WTC11 (cell line): ENCODE results near the gene MAN1B1. TPM values are rescaled to one million over a fixed set of nuclear protein-coding genes. Genes with fewer than 3 reads are reported as not detected.
A peak's percentile ranks its signal among the peaks of the same experiment; 100 is the strongest.

Experiments used
- ATAC-seq: fragments of 200-7000 bp; cut with Tn5 transposase; 2 replicates; pipeline ENCODE4 v1.10.0; 2021; ENCODE audit warnings: mild to moderate bottlenecking, moderate library complexity
- CTCF ChIA-PET: fragments of 300-600 bp; sonication (Branson Sonifier 250); formaldehyde crosslinking; loops from one replicate; lab custom pipeline; 2021; ENCODE audit warnings: antibody characterized with exemption; lab: Charles Lee
- POLR2A ChIA-PET: fragments of 350-600 bp; sonication (Branson Sonifier 250); formaldehyde crosslinking; loops from one replicate; lab custom pipeline; 2021; ENCODE audit warnings: antibody characterized with exemption; lab: Charles Lee
- DNase-seq: peaks from one replicate; pipeline ENCODE4 v3.0.0; 2021; ENCODE audit warnings: low spot score
- H3K27ac Mint-ChIP-seq: 2 replicates; pipeline ENCODE4 v1.8.0; 2021; ENCODE audit warnings: mixed read lengths
- H3K27me3 Mint-ChIP-seq: 2 replicates; pipeline ENCODE4 v1.8.0; 2021; ENCODE audit warnings: low read depth, mild to moderate bottlenecking, moderate library complexity, mixed read lengths
- H3K36me3 Mint-ChIP-seq: 2 replicates; pipeline ENCODE4 v1.8.0; 2021; ENCODE audit warnings: mixed read lengths
- H3K4me1 Mint-ChIP-seq: 2 replicates; pipeline ENCODE4 v1.8.0; 2022; ENCODE audit warnings: mixed read lengths
- H3K4me3 Mint-ChIP-seq: 2 replicates; pipeline ENCODE4 v1.8.0; 2021; ENCODE audit warnings: mild to moderate bottlenecking, moderate library complexity, mixed read lengths
- H3K9me3 Mint-ChIP-seq: 2 replicates; pipeline ENCODE4 v1.8.0; 2021; ENCODE audit warnings: mixed read lengths
- ETV6 ChIP-seq: sonication (generic); formaldehyde crosslinking; IDR thresholded peaks from 2 replicates; pipeline ENCODE4 v1.8.1; 2022; ENCODE audit warnings: mild to moderate bottlenecking, missing genetic modification reagents
- MYBL2 ChIP-seq: sonication (generic); formaldehyde crosslinking; IDR thresholded peaks from 2 replicates; pipeline ENCODE4 v1.8.1; 2023; ENCODE audit warnings: mild to moderate bottlenecking, moderate library complexity, missing genetic modification reagents
- NFE2L1 ChIP-seq: sonication (generic); formaldehyde crosslinking; IDR thresholded peaks from 2 replicates; pipeline ENCODE4 v1.8.1; 2023; ENCODE audit warnings: missing genetic modification reagents
- NR2C2 ChIP-seq: sonication (generic); formaldehyde crosslinking; IDR thresholded peaks from 2 replicates; pipeline ENCODE4 v1.8.0; 2022; ENCODE audit warnings: mild to moderate bottlenecking, missing genetic modification reagents
- OVOL2 ChIP-seq: fragments of 250-450 bp; sonication (Bioruptor Pico); IDR thresholded peaks from 2 replicates; pipeline ENCODE4 v1.9.0; 2021; ENCODE audit warnings: mild to moderate bottlenecking, borderline replicate concordance
- SMAD4 ChIP-seq: sonication (generic); formaldehyde crosslinking; IDR thresholded peaks from 2 replicates; pipeline ENCODE4 v1.8.0; 2022; ENCODE audit warnings: mild to moderate bottlenecking, missing genetic modification reagents
- SP1 ChIP-seq: sonication (generic); formaldehyde crosslinking; conservative IDR thresholded peaks from 2 replicates; pipeline ENCODE4 v1.8.1; 2022; ENCODE audit warnings: missing genetic modification reagents
- TCF7 ChIP-seq: sonication (generic); formaldehyde crosslinking; IDR thresholded peaks from 2 replicates; pipeline ENCODE4 v1.8.0; 2022; ENCODE audit warnings: mild to moderate bottlenecking, low read depth, missing genetic modification reagents, moderate library complexity
- USF2 ChIP-seq: sonication (generic); formaldehyde crosslinking; IDR thresholded peaks from 2 replicates; pipeline ENCODE4 v1.8.1; 2023; ENCODE audit warnings: mild to moderate bottlenecking, missing genetic modification reagents, moderate library complexity
- ZNF512 ChIP-seq: sonication (generic); formaldehyde crosslinking; IDR thresholded peaks from 2 replicates; pipeline ENCODE4 v1.8.1; 2022; ENCODE audit warnings: missing genetic modification reagents, borderline replicate concordance
- total RNA-seq: library from RNA; stranded (reverse); gene quantifications from 3 replicates; pipeline ENCODE4 v1.2.3, GENCODE V29; 2021
- TF ChIP-seq, protein P1 (sequence below): sonication (generic); formaldehyde crosslinking; IDR thresholded peaks from 2 replicates; pipeline ENCODE4 v1.8.0; 2022; ENCODE audit warnings: missing genetic modification reagents
- TF ChIP-seq, protein P2 (sequence below): fragments of 250-450 bp; sonication (Bioruptor Pico); IDR thresholded peaks from 2 replicates; pipeline ENCODE4 v1.9.0; 2021; ENCODE audit warnings: mild to moderate bottlenecking
- TF ChIP-seq, protein P3 (sequence below): fragments of 250-450 bp; sonication (Bioruptor Pico); IDR thresholded peaks from 2 replicates; pipeline ENCODE4 v1.9.0; 2021; ENCODE audit warnings: moderate library complexity, mild to moderate bottlenecking, inconsistent platforms, borderline replicate concordance
- TF ChIP-seq, protein P4 (sequence below): sonication (generic); formaldehyde crosslinking; IDR thresholded peaks from 2 replicates; pipeline ENCODE4 v1.8.1; 2023; ENCODE audit warnings: mild to moderate bottlenecking, moderate library complexity, missing genetic modification reagents
- TF ChIP-seq, protein P5 (sequence below): sonication (generic); formaldehyde crosslinking; IDR thresholded peaks from 2 replicates; pipeline ENCODE4 v1.8.0; 2022; ENCODE audit warnings: mild to moderate bottlenecking, missing genetic modification reagents

Gene MAN1B1
- total RNA-seq, 1 experiment from 2014 or later: 57.1 TPM

GRCh38 chr9:137077010-137077747 lies 9.6 kb upstream of the MAN1B1 start, which contains the start of gene UAP1L1:
Gene UAP1L1, plus strand, starts transcription at chr9:137077517. Its CDS starts 16 bp downstream, at chr9:137077533.
- POLR2A ChIA-PET: interaction anchor here (1.0 to 1.1 kb wide), 2 partner anchors 9 kb away, joined by 4 to 6 read pairs; partner anchors contain the start of gene MAN1B1

More at GRCh38 chr9:137077010-137077747, 9.6 kb upstream of the MAN1B1 start, which contains the start of gene UAP1L1:
- peaks cover 36% of the 10 kb centered on the region for H3K27me3 Mint-ChIP-seq
- H3K9me3 Mint-ChIP-seq: no peaks in the 10 kb centered on the region
- H3K4me3 Mint-ChIP-seq: peak within 1 kb of the TSS; percentile 69
- peak; percentile 64 for DNase-seq
- no peak within 1 kb of the TSS for H3K27ac Mint-ChIP-seq
- H3K4me1 Mint-ChIP-seq: peaks cover 16% of the 10 kb centered on the region
- H3K36me3 Mint-ChIP-seq: no peaks in the 10 kb centered on the region
- peak; percentile 29 for ATAC-seq
- CTCF ChIA-PET: interaction anchor here (0.6 to 4.3 kb wide), 13 partner anchors 8 to 235 kb away, joined by 3 to 69 read pairs (median 8); partner anchors contain the start of genes AJM1, MAN1B1, NPDC1 and RNF224
- TF ChIP-seq SMAD4 (CRISPR knock-in tag) (no peak), ETV6 (no peak), NFE2L1 (CRISPR knock-in tag) (no peak), NR2C2 (CRISPR knock-in tag) (no peak), ZNF512 (CRISPR knock-in tag) (no peak), OVOL2 (no peak), TCF7 (CRISPR knock-in tag) (no peak), USF2 (peak; percentile 65), MYBL2 (CRISPR knock-in tag) (no peak), SP1 (0 out of 2 replicates have a peak, but pooled peaks have one; percentile 9)
- TF ChIP-seq, protein P1, sequence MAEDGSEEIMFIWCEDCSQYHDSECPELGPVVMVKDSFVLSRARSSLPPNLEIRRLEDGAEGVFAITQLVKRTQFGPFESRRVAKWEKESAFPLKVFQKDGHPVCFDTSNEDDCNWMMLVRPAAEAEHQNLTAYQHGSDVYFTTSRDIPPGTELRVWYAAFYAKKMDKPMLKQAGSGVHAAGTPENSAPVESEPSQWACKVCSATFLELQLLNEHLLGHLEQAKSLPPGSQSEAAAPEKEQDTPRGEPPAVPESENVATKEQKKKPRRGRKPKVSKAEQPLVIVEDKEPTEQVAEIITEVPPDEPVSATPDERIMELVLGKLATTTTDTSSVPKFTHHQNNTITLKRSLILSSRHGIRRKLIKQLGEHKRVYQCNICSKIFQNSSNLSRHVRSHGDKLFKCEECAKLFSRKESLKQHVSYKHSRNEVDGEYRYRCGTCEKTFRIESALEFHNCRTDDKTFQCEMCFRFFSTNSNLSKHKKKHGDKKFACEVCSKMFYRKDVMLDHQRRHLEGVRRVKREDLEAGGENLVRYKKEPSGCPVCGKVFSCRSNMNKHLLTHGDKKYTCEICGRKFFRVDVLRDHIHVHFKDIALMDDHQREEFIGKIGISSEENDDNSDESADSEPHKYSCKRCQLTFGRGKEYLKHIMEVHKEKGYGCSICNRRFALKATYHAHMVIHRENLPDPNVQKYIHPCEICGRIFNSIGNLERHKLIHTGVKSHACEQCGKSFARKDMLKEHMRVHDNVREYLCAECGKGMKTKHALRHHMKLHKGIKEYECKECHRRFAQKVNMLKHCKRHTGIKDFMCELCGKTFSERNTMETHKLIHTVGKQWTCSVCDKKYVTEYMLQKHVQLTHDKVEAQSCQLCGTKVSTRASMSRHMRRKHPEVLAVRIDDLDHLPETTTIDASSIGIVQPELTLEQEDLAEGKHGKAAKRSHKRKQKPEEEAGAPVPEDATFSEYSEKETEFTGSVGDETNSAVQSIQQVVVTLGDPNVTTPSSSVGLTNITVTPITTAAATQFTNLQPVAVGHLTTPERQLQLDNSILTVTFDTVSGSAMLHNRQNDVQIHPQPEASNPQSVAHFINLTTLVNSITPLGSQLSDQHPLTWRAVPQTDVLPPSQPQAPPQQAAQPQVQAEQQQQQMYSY (CRISPR knock-in tag): peak; percentile 50; the same call in 1 of the 2 replicates
- TF ChIP-seq, protein P2, sequence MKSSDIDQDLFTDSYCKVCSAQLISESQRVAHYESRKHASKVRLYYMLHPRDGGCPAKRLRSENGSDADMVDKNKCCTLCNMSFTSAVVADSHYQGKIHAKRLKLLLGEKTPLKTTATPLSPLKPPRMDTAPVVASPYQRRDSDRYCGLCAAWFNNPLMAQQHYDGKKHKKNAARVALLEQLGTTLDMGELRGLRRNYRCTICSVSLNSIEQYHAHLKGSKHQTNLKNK (CRISPR knock-in tag): no peak
- TF ChIP-seq, protein P3, sequence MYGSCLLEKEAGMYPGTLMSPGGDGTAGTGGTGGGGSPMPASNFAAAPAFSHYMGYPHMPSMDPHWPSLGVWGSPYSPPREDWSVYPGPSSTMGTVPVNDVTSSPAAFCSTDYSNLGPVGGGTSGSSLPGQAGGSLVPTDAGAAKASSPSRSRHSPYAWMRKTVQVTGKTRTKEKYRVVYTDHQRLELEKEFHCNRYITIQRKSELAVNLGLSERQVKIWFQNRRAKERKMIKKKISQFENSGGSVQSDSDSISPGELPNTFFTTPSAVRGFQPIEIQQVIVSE: no peak
- TF ChIP-seq, protein P4, sequence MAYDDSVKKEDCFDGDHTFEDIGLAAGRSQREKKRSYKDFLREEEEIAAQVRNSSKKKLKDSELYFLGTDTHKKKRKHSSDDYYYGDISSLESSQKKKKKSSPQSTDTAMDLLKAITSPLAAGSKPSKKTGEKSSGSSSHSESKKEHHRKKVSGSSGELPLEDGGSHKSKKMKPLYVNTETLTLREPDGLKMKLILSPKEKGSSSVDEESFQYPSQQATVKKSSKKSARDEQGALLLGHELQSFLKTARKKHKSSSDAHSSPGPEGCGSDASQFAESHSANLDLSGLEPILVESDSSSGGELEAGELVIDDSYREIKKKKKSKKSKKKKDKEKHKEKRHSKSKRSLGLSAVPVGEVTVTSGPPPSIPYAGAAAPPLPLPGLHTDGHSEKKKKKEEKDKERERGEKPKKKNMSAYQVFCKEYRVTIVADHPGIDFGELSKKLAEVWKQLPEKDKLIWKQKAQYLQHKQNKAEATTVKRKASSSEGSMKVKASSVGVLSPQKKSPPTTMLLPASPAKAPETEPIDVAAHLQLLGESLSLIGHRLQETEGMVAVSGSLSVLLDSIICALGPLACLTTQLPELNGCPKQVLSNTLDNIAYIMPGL (CRISPR knock-in tag): peak; percentile 68; the same call in 1 of the 2 replicates
- TF ChIP-seq, protein P5, sequence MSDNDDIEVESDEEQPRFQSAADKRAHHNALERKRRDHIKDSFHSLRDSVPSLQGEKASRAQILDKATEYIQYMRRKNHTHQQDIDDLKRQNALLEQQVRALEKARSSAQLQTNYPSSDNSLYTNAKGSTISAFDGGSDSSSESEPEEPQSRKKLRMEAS: 0 out of 2 replicates have a peak, but pooled peaks have one; percentile 19
